HCEC 1CT (cell line): ENCODE data around the gene TLE2.

ENCODE experiments used
- DNase-seq: peaks from one replicate; pipeline ENCODE4 v3.0.0-alpha.2; 2017

TLE2 gene

DNA sequence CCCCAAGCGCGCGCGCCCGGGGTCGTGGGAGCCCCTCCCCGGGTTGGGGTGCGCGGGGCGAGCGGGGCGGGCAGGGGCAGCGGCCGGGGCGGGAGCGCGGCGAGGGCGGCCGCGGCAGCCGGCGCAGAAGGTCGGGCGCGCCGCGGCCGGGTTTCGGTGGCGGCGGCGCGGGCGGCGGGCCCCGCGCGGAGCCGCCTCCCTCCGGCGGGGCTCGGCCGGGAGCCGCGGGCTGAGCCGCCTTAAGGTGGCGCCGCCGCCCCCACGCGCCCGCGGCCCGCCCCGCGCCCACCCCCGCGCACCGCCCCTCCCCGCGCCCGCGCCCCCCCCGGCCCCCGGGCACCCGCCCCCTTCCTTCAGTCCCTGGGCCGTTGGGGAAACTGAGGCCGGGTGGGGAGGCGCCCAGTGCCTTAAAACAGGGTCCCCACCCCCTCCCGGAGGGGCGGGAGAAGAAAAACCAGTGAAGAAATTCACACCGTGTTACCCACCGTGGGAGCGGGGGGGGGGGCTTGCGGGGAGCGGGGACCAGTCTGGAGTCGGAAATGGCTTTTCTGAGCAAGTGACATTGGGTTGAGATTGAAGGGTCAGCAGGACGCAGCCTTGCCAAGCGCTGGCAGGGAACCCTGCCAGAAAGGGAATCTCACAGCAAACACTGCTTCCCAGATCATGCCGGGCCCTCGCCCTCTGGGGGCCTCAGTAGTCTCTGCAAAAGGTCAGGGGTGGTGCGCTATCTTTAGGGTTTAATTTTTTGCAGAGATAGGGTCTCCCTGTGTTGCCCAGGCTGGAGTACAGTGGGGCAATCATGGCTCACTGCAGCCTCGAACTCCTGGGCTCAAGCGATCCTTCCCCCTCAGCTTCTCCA, at the start of gene TLE2:
Gene TLE2 (minus strand): TSS at position 216 of the 859 bp plus-strand sequence. CDS start 376 bp downstream, outside the sequence.
- no peak for DNase-seq

DNA sequence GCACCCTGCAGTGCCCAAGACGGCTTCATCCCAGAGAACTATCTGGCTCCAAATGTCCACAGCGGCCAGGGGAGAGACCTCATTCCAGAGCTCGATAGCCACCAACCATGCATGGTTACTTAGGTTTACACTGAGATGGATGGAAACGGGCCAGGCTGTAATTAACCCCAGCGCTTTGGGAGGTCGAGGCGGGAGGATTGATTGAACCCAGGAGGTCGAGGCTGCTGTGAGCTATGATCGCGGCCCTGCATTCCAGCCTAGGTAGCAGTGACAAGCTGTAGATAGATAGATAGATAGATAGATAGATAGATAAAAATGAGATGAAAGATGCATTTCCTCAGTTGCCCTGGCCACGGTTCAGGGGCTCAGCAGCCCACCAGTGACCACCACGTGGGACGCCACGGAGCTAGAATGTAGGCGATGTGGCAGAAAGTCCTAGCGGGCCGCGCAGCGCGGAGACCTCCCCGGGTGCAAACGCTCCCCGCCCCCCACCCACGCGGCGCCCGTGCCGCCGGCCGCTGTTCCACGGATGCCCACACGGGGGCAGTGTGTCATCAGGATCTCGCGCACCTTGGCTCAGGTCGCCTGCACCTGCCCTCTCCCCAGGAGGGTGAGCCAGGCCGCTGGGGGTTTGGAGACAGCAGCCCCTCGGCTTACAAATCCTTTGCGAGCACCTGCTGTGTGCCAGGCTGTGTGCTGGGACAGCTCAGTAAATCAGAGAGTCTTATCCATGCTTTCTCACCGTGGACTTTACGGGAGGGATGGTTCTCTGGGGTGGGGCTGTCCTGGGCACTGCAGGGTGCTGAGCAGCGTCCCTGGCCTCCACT, 46.7 kb upstream of the TLE2 start:
- no peak for DNase-seq

- DNase-seq: peak; percentile 30
Measured at GRCh38 chr19:3073931-3074595, 45.0 kb upstream of the TLE2 start.

DNA sequence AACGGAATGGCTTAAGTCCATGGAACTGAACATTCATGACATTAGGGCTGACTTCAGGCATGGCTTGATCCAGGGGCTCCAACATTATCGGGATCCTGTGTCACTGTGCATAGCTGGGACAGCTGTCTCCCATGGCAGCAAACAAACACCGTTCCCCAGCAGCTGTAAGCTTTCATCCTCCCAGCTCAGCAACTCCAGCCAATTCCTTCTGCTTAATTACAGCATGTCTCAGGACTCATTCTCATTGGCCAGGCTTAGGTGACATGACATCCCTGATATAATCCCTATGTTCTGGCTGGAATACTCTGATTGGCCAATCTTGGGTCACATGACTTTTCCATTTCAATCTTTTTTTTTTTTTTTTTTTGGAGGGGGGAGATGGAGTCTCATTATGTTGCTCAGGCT, 44.1 kb upstream of the TLE2 start:
- peak; percentile 87 for DNase-seq

- DNase-seq: no peak
Measured at GRCh38 chr19:3071768-3072167, 42.7 kb upstream of the TLE2 start.

DNA sequence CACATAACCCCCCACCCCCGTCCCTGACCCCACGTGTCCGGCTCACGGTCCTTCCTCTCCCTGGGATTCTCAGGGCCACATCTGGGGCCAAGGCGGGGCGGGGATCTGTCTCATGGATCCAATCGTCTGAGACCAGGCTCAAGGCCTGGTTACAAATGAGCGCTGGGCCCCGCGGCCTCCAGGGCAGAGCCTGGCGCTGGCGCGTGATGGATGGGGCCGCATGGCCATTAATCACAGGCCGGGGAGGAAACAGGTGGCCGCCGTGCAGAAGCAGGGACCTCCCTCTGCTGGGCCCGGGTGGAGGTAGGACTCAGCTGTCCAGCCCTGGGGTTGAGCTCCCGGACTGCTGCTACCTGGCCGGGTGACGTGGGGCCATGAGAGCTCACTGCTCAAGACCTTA, 39.0 kb upstream of the TLE2 start:
- DNase-seq: no peak

GRCh38 chr19:3067563-3067962, 38.5 kb upstream of the TLE2 start:
- no peak for DNase-seq

DNA sequence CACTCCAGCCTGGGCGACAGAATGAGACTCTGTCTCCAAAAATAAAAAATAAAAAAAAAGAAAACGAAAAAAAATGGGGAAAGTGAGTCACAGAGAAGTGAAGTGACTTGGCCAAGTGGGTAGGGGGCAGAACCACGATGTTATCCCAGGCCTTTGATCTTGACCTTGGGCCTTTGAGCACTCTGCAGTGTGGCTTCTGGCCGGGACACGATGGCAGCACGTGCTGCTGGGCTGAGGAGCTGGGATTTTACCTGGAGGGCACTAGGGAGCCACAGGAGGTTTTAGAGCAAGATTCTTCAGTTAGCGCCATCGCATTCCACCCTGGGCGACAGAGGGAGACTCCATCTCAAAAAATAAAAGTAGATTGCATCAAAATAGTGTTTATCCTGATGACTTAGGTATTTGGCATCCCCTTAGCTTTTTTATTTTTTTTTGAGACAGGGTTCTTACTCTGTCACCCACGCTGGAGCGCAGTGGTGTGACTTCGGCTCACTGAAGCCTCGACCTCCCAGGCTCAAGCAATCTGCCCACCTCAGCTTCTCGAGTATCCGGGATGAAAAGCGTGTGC, 37.5 kb upstream of the TLE2 start:
- DNase-seq: no peak

- no peak for DNase-seq
Measured at GRCh38 chr19:3065675-3066357, 36.7 kb upstream of the TLE2 start.

GRCh38 chr19:3064011-3064330, 34.9 kb upstream of the TLE2 start:
- DNase-seq: no peak

DNA sequence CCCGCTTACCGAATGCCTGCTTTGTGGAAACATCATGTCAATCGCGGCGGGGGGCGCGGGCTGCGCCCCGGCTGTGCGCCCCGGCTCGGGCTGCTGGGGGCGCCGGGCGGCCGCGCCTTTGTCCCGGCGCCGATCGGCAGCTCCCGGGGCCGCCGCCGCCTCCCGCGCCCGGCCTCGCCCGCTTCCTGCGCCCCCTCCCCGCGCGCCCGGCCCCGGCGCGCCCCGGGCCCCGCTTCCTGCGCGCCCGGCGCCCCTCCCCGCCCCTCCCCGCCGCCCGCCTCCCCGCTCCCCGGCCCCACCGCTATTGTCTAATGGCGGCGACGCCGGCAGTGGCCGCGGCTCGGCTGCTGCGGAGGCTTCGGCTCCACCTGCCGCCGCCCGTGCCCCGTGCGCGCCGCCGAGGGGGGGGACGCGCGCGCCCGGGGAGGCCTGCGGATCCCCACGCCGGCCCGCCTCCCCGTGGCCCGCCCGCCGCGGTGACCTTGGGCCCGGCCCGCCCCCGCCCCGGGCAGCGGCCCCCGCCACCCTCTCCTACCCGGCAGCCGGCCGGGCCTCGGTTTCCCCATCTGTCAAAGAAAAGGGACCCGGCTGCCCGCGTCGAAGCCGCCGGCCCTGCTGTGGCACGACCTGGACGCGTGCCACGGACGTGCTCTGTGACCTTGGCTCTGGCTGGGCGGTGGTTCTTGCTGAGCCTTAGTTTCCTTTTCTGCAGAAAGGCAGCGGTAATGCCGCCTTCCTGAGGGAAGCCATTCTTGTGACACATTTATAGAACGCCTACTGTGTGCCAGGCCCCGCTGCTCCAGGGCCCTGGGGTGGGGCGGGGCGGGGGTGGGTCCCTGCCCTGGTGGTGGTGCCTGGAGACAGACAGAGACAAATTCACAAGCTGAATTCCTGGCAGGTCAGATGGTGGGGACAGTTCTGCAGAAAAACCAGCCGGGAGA, 33.4 kb upstream of the TLE2 start, which contains the start of gene TLE5:
Gene TLE5 (minus strand): TSS at position 331 of the 941 bp plus-strand sequence. CDS start 295 bp downstream, at position 36.
- DNase-seq: peak; percentile 49

DNA sequence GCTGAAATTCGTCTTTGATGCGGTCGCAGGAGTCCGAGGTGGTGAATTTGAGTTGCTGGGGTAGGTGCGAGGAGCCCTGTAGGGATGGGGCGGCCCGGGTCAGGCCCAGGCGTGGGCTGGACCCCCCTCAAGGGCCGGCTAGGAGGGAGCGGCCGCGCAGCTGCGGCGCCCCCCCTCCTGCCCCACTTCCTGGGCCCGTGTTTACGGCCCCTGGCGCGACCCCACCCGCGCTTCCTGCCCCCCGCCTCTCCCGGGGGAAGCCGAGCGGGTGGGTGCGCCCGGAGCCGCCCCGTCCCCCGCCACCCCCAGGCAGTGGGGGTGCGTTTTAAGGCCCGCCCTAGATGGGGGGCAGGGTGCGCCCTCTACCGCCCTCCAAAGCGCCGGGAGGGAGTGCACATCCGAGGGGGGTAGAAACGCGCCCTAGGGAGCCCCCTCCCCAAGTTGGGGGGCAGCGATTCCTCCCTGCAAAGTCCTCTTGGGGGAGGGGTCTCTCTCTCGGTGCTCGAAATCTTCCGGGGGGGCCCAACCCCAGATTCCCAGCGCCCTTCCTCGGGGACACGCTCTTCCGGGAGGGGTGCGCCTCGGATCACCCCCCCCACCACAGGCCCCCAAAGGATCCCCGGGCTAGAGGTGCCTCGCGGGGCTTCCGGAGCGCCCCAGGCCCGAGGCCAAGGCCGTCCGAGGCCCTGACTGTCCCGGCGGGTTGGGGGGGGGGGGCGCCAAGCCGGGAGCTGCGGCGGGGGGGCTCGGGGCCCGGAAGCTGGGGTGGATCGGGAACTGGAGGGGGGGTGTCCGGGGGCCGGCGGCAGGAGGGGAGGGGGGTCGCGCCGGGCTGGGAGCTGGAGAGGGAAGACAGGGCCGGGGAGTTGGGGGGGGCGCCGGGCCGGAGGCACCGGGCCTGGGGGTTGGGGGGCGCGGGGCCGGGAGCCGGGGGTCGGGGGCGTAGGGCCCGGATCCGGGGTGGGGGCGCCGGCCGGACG, 32.4 kb upstream of the TLE2 start:
- peak; percentile 37 for DNase-seq

DNA sequence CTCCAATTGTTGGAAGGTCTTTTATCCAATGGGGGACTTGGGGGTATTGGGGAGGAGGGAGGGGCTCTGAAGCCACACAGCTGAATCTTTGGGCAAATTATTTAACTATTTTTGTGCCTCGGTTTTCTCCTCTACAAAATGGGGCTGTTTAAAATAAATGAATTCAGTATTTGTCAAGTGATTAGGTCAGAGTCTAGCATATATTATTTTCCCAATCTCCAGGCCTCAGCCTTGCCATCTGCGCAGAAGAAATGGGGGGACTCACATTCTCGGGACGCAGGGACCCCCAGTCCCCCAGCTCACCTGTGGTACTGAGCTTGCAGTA, 31.7 kb upstream of the TLE2 start:
- no peak for DNase-seq

GRCh38 chr19:3059653-3060052, 30.6 kb upstream of the TLE2 start:
- no peak for DNase-seq

DNA sequence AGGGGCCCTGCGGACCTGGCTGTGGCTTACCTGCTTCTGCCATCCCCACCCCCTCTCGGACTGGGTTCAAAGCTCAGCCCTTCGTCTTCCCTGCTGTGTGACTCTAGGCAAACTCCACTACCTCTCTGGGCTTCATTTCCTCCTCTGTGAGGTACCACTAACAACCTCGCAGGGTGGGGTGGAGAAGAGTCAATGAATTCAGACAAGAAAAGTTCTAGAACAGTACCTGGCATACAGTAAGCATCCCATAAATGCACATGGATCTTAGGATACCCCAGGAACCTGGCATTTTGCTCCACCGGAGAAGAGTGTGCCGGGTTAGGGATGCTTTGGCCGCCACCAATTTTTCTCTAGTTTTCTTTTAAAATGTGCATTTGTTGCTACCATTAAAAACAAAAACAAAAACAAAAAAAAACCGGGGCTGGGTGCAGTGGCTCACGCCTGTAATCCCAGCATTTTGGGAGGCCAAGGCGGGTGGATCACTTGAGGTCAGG, 29.8 kb upstream of the TLE2 start:
- no peak for DNase-seq

DNA sequence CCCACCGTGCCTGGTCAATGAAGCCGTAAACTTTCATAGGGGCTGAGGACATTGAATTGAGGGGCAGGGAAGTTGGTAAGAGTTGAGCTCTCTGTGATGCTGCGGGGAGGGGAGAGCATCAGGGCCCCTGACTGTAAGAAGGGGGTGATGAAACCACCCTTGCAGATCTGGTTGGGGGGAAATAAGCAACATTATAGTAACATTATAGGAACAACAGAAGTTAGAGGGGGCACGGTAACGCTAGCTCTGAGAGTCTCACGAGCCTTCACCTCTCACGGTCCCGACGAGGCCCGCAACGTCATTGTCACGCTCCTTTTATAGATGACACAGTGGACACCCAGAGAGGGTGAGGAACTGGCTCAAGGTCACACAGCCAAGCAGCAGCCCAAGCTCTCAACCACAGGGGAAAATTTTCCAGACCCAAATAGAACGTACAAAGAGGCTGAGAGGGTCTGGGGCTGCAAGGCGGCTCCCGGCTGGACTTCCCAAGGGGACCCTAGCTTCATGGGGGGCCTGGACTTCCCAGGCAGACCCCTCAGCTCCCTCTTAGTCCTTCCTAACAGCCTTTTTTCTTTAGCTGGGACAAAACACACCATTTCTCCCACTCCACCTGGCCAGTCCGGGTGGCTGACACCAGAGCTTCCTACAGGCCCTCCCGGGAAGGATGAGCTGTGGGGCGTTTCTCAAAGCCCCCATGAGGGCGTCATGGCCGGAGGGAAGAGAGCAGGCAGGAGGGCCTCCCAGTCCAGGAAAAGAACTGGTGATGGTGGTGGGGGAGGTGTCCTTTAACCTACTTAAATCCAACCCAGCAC, 29.1 kb upstream of the TLE2 start:
- DNase-seq: no peak

- DNase-seq: no peak
Measured at GRCh38 chr19:3057275-3057714, 28.2 kb upstream of the TLE2 start.

GRCh38 chr19:3056417-3057088, 27.5 kb upstream of the TLE2 start:
- no peak for DNase-seq
